Measurements from ENCODE around the gene EGFL7. TPM values are rescaled to one million over a fixed set of nuclear protein-coding genes. Genes with fewer than 3 reads are reported as not detected.

EGFL7 gene
- total and polyA plus RNA-seq, 11 donors = 56.4 to 142 (median 94.5) TPM

- peaks cover 0 to 5% (median 0%) of the 10 kb centered on the region in 9 donors for H3K36me3 ChIP-seq
- TF ChIP-seq CTCF (IDR thresholded peaks at IDR 0.05) = no peak
- no peak for TF ChIP-seq POLR2A (IDR thresholded peaks at IDR 0.05)
- intact Hi-C loops (cut with DNase I) = no loop called here
- H3K27me3 ChIP-seq = no peaks in the 10 kb centered on the region
- H3K27ac ChIP-seq = no peak overlapping the region
- H3K9me3 ChIP-seq = no peaks in the 10 kb centered on the region
- DNase-seq = no peak
- H3K4me3 ChIP-seq = no peak overlapping the region
- 84 to 93% (median 92%) methylated on average over 15 to 16 of the region's 16 CpGs for WGBS, 4 donors
- ATAC-seq = no peak
- H3K4me1 ChIP-seq = peaks cover 9 to 77% (median 51%) of the 10 kb centered on the region in 12 donors
These were observed 20.5 kb downstream of the EGFL7 start for GRCh38 chr9:136683173-136683745.

- TF ChIP-seq CTCF (IDR thresholded peaks at IDR 0.05) (no peak), POLR2A (IDR thresholded peaks at IDR 0.05) (no peak)
- ATAC-seq (no peak), DNase-seq (no peak)
- WGBS, 4 donors = 60 to 83% (median 76%) methylated on average over 4 to 14 of the region's 14 CpGs
- H3K4me1 ChIP-seq = peaks cover 9 to 77% (median 49%) of the 10 kb centered on the region in 12 donors
- no peak overlapping the region for H3K4me3 ChIP-seq
- no peaks in the 10 kb centered on the region for H3K9me3 ChIP-seq
- H3K27ac ChIP-seq = no peak overlapping the region
- H3K36me3 ChIP-seq = peaks cover 0 to 5% (median 0%) of the 10 kb centered on the region in 9 donors
- intact Hi-C loops (cut with DNase I) = no loop called here
- H3K27me3 ChIP-seq = no peaks in the 10 kb centered on the region
These were observed 21.0 kb downstream of the EGFL7 start for GRCh38 chr9:136683755-136684154.

GRCh38 chr9:136684339-136684738 lies 21.6 kb downstream of the EGFL7 start:
- Histone ChIP-seq H3K27me3 (no peaks in the 10 kb centered on the region), H3K27ac (no peak overlapping the region), H3K9me3 (no peaks in the 10 kb centered on the region), H3K4me1 (peaks cover 9 to 76% (median 45%) of the 10 kb centered on the region in 12 donors), H3K36me3 (peaks cover 0 to 5% (median 0%) of the 10 kb centered on the region in 9 donors), H3K4me3 (no peak overlapping the region)
- intact Hi-C loops (cut with DNase I) = no loop called here
- no peak for TF ChIP-seq POLR2A (IDR thresholded peaks at IDR 0.05)
- TF ChIP-seq CTCF (IDR thresholded peaks at IDR 0.05) = no peak
- ATAC-seq = no peak
- WGBS, 4 donors = 82 to 100% (median 89%) methylated on average over 2 to 15 of the region's 15 CpGs
- DNase-seq = peak in 1 of 5 donors; percentile 19

GRCh38 chr9:136684799-136685198 lies 22.1 kb downstream of the EGFL7 start:
- H3K4me3 ChIP-seq = peak overlapping the region in 1 of 12 donors; percentile 83
- 73 to 91% (median 87%) methylated on average over 14 to 15 of the region's 15 CpGs for WGBS, 4 donors
- H3K27me3 ChIP-seq = no peaks in the 10 kb centered on the region
- no peaks in the 10 kb centered on the region for H3K9me3 ChIP-seq
- no peak overlapping the region for H3K27ac ChIP-seq
- peaks cover 0 to 5% (median 0%) of the 10 kb centered on the region in 9 donors for H3K36me3 ChIP-seq
- no peak for ATAC-seq
- TF ChIP-seq CTCF (IDR thresholded peaks at IDR 0.05) (no peak), POLR2A (IDR thresholded peaks at IDR 0.05) (no peak)
- intact Hi-C loops (cut with DNase I) = loop anchor here in 3 of 10 donors (5.0 kb wide), 1 partner anchor 43 kb away; no protein-coding TSS in a partner anchor
- no peak for DNase-seq
- peaks cover 9 to 75% (median 44%) of the 10 kb centered on the region in 12 donors for H3K4me1 ChIP-seq
